Hepatic stellate cell (primary cell): ENCODE data around the gene CYP1B1.

Experiments used
- DNase-seq: peaks from one replicate; pipeline ENCODE4 v3.0.0; 2011; ENCODE audit warnings: low spot score

The CYP1B1 gene

DNA sequence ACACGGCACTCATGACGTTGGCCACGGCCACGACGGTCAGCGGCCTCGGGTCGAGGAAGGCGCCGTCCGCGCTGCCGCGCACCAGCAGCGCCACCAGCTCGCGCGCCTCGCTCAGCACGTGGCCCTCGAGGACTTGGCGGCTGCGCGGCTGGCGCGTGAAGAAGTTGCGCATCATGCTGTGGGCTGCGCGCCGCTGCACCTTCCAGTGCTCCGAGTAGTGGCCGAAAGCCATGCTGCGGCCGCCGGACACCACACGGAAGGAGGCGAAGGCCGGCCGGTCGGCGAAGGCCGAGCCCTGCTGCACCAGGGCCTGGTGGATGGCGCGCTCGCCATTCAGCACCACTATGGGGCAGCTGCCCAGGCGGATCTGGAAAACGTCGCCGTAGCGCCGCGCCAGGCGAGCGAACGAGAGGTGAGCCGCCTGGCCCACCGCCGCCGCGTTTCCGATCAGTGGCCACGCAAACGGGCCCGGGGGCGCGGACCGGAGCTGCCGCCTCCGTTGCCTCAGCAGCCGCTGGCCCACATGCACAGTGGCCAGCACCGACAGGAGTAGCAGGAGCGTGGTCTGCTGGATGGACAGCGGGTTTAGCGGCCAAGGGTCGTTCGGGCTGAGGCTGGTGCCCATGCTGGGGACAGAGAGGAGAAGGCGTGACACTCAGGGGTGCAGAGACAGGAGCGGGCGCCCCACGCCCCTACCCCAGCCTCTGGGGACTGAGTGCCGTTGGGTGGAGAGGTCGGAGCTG is 1.0 kb downstream of the CYP1B1 start:
- DNase-seq: peak; percentile 37

- DNase-seq: no peak
These were observed 1.7 kb downstream of the CYP1B1 start for GRCh38 chr2:38074058-38074763.

DNA sequence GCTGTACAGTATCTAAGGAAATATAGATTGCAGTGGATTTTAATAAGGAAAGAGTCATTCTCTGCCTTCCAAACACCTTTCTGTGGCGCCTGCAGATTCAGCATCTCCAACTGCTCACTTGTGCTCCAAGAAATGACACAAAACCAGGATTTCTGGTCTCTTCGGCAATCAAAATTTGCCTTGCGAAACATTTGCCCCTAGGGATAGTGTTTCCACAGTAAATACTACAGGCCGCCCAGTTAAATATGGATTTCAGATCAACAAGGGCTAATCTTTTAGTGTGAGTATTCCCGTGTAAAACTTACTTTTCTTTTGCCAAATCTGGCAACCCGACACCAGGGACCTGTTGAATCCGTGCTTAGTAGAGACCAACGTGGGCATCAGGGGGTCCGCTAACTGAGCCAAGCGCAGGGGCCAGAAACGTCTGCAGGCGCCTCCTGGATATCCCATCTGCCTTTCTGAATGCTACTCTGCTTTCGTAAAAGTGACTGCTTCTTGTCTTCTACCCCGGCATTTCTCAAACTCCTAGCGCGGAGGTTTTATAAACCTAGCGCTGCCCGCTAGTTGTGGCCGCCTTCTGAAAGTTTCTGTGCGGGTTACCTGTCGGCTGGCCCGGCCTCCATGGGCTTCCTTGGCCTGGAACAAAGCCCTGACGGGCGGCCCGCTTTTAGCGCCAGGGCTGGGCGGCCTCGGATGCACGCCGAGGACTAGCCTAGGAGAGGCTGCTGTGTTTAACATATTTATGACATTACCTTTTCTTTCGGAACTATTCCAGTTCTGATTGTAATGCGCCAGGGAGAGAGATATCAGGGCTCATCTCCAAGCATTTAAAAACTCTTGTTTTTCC is 2.5 kb downstream of the CYP1B1 start:
- DNase-seq: no peak

- no peak for DNase-seq
These were observed 5.5 kb downstream of the CYP1B1 start for GRCh38 chr2:38070438-38070837.

GRCh38 chr2:38068234-38068633 is 7.7 kb downstream of the CYP1B1 start:
- no peak for DNase-seq

- DNase-seq: no peak
These were observed 9.4 kb downstream of the CYP1B1 start for GRCh38 chr2:38066421-38067115.

- no peak for DNase-seq
These were observed 10.3 kb downstream of the CYP1B1 start for GRCh38 chr2:38065502-38066135.

DNA sequence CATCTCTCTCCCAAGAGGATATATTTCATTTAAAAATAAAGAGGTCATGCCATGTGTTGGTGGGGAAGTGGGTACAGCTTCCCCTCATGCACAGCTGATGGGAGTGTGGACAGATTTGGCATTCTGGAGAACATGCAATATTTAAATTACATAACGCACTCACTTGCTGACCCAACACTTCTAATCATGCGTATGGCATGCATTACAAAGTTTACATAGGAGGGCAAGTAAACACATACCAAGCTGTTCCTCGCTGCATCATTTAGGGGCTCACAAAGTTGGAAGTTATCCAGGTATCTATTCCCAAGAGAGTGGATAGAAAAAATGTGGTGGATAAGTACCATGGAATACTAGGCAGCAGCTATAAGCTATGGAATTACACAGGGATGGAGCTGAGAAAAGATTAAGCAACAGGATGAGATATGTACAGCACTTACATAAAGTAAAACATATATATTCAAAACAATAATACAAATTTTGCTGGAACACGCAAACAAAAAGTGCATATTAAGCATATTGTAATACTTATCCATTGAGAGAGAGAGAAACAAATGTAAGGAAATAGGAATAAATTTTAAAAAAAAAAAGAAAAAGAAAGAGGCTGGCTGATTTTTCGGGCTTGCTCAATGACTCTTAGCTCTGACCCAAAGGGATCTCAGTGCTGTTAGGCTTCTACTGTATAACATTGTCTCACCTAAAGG is 11.0 kb downstream of the CYP1B1 start:
- DNase-seq: no peak

DNA sequence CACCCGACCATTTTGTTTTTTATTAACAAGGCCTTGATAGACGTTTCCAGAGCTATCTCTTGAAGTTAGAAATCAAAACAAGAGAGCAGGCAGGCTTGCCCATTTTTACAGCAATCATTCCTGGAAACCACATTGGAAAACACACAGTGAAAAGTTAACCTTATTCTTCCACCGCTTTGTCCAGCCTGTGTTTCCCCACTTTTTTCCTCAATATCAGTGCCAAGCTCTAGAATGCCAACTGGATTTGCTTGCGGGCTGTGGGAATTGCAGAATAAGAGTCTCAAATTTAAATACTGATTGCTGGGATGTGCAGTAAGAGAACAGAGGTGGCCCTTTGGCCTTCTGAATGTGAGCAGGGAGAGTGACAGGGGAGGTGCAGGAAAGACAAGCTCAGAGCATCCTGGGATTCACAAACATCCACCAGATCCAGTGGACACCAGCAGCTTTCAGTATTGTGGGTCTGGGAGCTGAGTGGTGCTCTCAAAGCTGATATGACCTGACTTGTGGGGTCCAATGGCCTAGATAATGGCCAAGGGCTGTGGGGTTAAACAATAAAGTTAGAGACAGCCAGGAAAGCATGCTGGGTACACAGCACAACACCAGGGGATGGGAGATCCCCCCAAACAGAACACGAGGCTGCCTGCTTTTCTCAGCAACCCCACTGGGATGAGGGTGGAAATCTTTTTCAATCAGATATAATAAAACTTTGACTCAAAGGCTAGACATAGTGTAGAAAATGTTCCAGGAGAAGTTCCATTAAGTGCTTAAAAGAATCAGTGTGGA is 15.5 kb downstream of the CYP1B1 start:
- DNase-seq: no peak

- no peak for DNase-seq
These were observed 18.1 kb downstream of the CYP1B1 start for GRCh38 chr2:38057651-38058410.

DNA sequence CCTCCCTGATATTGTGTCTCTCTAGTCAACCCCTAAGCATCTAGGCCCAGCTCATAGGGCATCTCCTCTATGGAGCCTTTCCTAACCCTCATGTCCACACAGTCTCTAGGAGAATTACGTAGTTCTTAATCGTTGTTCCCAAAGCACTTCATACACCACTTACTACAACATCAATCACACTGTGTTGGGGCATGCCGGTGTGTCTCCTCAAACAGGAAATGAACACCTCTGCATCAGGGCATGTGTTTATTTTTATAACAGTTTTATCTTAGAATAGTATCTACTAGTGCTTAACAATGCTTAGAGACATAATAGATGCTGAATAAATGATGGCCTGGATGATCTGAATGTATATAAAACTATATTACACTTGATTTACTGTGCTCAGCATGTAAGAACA is 19.7 kb downstream of the CYP1B1 start:
- no peak for DNase-seq

DNA sequence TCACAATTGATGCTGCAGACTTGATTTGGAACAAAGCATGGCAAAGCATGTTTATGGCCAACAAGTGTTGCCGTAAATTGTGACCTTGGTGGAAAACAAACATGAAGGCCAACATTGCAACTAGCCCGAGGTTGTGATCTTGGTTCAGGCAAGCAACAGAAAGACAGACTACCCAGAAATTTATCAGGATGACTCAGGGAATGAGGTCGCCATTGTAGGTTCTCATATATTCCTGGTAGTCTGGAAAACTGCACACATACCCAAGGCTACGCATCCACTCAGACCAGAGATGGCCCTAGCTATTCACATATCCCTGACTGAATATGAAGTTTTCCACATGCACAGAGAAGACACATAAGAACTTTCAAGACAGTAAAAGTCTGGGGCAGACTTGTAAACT is 30.1 kb downstream of the CYP1B1 start:
- no peak for DNase-seq

- DNase-seq: no peak
These were observed 36.6 kb downstream of the CYP1B1 start for GRCh38 chr2:38039121-38039910.

DNA sequence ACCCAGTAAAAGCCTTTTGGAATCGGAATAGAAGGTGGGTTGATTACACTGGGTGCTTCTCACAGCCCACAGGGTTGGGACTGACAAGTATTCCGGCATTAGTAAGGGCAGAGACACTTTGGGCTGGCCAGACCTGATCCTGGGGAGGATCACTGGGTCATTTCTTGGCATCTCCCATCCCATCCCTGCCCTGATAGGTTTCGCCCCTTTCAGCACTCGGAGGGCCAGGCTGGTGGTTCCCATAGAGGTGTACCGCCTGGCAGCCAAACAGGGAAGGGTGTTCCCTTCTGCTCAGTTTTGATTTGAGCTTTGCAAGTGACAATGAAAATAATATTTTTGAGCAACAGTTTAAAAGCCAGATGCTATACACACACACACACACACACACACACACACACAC is 37.3 kb downstream of the CYP1B1 start:
- DNase-seq: no peak

DNA sequence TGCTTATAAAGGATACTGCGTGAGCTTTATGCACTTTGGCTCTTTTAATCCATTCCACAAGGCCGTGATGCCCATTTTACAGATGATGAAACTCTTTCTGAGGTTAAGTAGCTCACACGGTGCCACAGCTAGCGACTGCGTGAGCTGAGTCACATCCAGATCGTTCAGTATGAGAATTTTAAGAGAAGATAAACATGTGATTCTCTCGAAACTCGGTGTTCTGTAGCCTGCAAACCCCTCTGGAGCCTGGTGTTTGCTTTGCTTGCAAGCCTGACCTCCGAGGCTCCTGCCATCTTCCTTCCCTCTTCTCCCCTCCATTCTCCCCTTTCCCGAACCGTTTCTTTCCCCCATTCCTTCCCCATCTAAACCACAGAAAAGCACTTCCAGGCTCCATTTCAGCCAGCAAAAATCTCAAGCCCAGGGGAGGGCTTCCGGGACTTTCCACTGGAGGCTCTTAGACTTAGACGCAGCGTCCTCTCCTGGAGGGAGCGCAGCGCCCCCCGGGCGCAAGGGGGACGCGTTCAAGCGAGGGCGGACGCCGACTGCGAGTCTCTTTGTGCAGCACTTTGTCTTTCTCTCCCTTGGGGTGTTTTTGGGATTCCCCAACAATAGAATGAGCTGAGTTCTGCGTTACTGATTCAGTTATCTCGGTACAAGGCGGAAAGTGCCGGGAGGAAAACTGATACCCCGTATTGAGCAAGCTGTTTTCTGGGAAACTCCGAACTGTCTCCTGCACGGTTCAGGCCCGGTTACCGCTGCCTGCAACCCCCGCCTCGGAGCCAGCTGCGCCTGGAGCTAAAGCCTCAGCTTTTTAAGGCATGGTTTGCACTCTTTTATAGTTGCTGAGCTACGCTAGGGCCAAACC is 38.0 kb downstream of the CYP1B1 start:
- DNase-seq: peak; percentile 14

- DNase-seq: no peak
These were observed 38.6 kb downstream of the CYP1B1 start for GRCh38 chr2:38037325-38037724.

DNA sequence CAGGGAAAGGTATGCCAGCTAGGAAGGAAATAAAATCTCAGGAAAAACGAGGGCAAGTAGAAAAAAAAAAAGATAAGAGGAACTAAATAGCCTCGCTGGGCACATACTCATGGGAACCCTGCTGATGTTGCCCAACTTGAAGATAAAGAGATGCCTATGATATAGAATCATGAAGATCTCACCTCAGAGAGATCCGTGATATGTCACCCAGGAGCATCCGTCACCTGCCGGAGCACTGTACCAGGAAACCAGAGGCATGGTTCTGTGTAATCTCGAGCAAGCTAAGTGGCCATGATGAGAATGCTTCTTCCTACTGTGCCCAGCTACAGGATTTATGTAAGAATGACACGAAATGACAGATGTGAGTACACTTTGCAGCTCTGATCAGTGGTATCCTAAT is 40.0 kb downstream of the CYP1B1 start:
- DNase-seq: no peak

DNA sequence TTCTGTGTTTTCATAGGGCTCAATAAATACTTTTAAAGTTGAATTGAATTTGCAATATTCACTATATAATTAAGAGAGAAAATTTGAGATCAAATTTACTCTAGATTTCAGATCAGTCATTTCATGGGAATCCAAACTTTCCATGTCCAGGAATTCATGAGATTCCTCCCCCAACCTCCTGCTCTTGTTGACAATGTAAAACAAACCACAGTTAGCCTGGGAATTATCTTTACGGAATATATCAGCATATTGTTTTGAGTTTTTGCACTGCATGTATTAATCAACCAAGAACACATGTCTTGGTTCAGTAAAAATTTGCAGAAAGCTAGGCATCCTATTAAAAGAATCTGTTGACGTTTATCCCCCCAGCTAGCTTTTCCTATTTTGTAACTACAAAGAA is 42.3 kb downstream of the CYP1B1 start:
- DNase-seq: no peak
